Thyroid gland (tissue), 4 donors: ENCODE results near the gene TRIM71. TPM values are rescaled to one million over a fixed set of nuclear protein-coding genes. Genes with fewer than 3 reads are reported as not detected.

Experiments used
- DNase-seq, 2 donors: peaks; one replicate each; pipeline ENCODE4 v3.0.0-alpha.2; 2019
- H3K27ac ChIP-seq, 3 donors: fragments of 200-600 bp; sonication (generic); 1 replicate in 2 of 3; 2 replicates in 1 of 3; pipeline ENCODE4 v1.5.1; 2016 to 2019; ENCODE audit warnings: mild to moderate bottlenecking in 1 of 3, moderate library complexity in 1 of 3
- H3K27me3 ChIP-seq: fragments of 200-600 bp; sonication (generic); one replicate; pipeline ENCODE4 v1.5.1; 2019
- H3K36me3 ChIP-seq, 2 donors: fragments of 200-600 bp; sonication (generic); one replicate each; pipeline ENCODE4 v1.5.1; 2016 to 2019
- H3K4me1 ChIP-seq, 2 donors: fragments of 200-600 bp; sonication (generic); one replicate each; pipeline ENCODE4 v1.5.1; 2017 to 2019
- H3K4me3 ChIP-seq, 3 donors: fragments of 200-600 bp; sonication (generic); replicated peaks in 1 of 3; 1 replicate in 2 of 3; 2 replicates in 1 of 3; pipeline ENCODE4 v1.5.1; 2016; ENCODE audit warnings: mild to moderate bottlenecking in 1 of 3
- H3K9me3 ChIP-seq: fragments of 200-600 bp; sonication (generic); one replicate; pipeline ENCODE4 v1.5.1; 2017
- CTCF ChIP-seq, 6 experiments: fragments of 200-600 bp in 3 of 6; fragments of 450-650 bp in 3 of 6; sonication (generic) in 3 of 6; IDR thresholded peaks; one replicate each; pipeline ENCODE4 v1.5.1; 2016 to 2019; ENCODE audit warnings: antibody characterized with exemption in 6 of 6, mild to moderate bottlenecking in 2 of 6, inconsistent platforms in 1 of 6, moderate library complexity in 1 of 6
- POLR2A ChIP-seq, 2 donors: fragments of 450-650 bp; IDR thresholded peaks; one replicate each; pipeline ENCODE4 v1.6.1; 2017; ENCODE audit warnings: antibody characterized with exemption in 2 of 2, mild to moderate bottlenecking in 2 of 2, moderate library complexity in 1 of 2
- WGBS, 2 donors: methylation state at CpG; one replicate each; pipeline ENCODE4 v1.1.5; 2017; 5-methylcytosine and 5-hydroxymethylcytosine counted together
- intact Hi-C: fragments of 100-400 bp; cut with DNase I; formaldehyde crosslinking; loops from one replicate; pipeline ENCODE4 v1.15.1; 2023
- total RNA-seq, 4 donors: library from RNA; depleted of rRNA; stranded (reverse); fragments of >200 nt; gene quantifications; one replicate each; pipeline ENCODE4 v1.2.3, GENCODE V29; 2016

The TRIM71 gene
- total RNA-seq, 4 donors from 2014 or later, result under 0.01 to 0.15 (median 0.13) TPM; not detected in 1

GRCh38 chr3:32867954-32868353 lies 50.2 kb downstream of the TRIM71 start:
- H3K27ac ChIP-seq, result no peak overlapping the region
- 94 to 95% methylated on average over 5 of the region's 5 CpGs for WGBS, 2 donors
- no peak overlapping the region for H3K4me3 ChIP-seq
- no peaks in the 10 kb centered on the region for H3K9me3 ChIP-seq
- no peaks in the 10 kb centered on the region for H3K36me3 ChIP-seq
- TF ChIP-seq POLR2A (IDR thresholded peaks at IDR 0.05), result no peak
- H3K4me1 ChIP-seq, result peaks cover 5 to 8% of the 10 kb centered on the region in 2 donors
- no peak for DNase-seq
- no peaks in the 10 kb centered on the region for H3K27me3 ChIP-seq
- intact Hi-C loops, result no loop called here

- intact Hi-C loops, result no loop called here
- Histone ChIP-seq H3K4me3 (no peak overlapping the region), H3K9me3 (no peaks in the 10 kb centered on the region), H3K27ac (no peak overlapping the region), H3K27me3 (no peaks in the 10 kb centered on the region), H3K36me3 (no peaks in the 10 kb centered on the region), H3K4me1 (peaks cover 13 to 15% of the 10 kb centered on the region in 2 donors)
- DNase-seq, result no peak
- 88 to 90% methylated on average over 7 of the region's 7 CpGs for WGBS, 2 donors
- TF ChIP-seq CTCF (IDR thresholded peaks at IDR 0.05) (no peak), POLR2A (IDR thresholded peaks at IDR 0.05) (no peak)
Observed at GRCh38 chr3:32868719-32869512, 51.1 kb downstream of the TRIM71 start.

- Histone ChIP-seq H3K9me3 (no peaks in the 10 kb centered on the region), H3K27me3 (no peaks in the 10 kb centered on the region), H3K4me1 (peaks cover 13 to 18% of the 10 kb centered on the region in 2 donors), H3K4me3 (no peak overlapping the region), H3K27ac (no peak overlapping the region), H3K36me3 (no peaks in the 10 kb centered on the region)
- intact Hi-C loops, result no loop called here
- no peak for DNase-seq
- TF ChIP-seq POLR2A (IDR thresholded peaks at IDR 0.05) (no peak), CTCF (IDR thresholded peaks at IDR 0.05) (no peak)
- 84 to 85% methylated on average over 15 of the region's 15 CpGs for WGBS, 2 donors
Observed at GRCh38 chr3:32869513-32870047, 51.8 kb downstream of the TRIM71 start.

- H3K27ac ChIP-seq, result no peak overlapping the region
- TF ChIP-seq POLR2A (IDR thresholded peaks at IDR 0.05), result no peak
- no peak for TF ChIP-seq CTCF (IDR thresholded peaks at IDR 0.05)
- H3K36me3 ChIP-seq, result no peaks in the 10 kb centered on the region
- no peak overlapping the region for H3K4me3 ChIP-seq
- 64 to 79% methylated on average over 10 of the region's 10 CpGs for WGBS, 2 donors
- DNase-seq, result peak in 1 of 2 donors; percentile 6
- intact Hi-C loops, result no loop called here
- peaks cover 13 to 18% of the 10 kb centered on the region in 2 donors for H3K4me1 ChIP-seq
- H3K27me3 ChIP-seq, result no peaks in the 10 kb centered on the region
- no peaks in the 10 kb centered on the region for H3K9me3 ChIP-seq
Observed at GRCh38 chr3:32870373-32871095, 52.7 kb downstream of the TRIM71 start.

- intact Hi-C loops, result no loop called here
- Histone ChIP-seq H3K4me1 (peaks cover 13 to 18% of the 10 kb centered on the region in 2 donors), H3K4me3 (no peak overlapping the region), H3K27ac (no peak overlapping the region), H3K27me3 (no peaks in the 10 kb centered on the region), H3K36me3 (no peaks in the 10 kb centered on the region), H3K9me3 (no peaks in the 10 kb centered on the region)
- TF ChIP-seq CTCF (IDR thresholded peaks at IDR 0.05) (no peak), POLR2A (IDR thresholded peaks at IDR 0.05) (no peak)
- DNase-seq, result no peak
- WGBS, 2 donors, result 89 to 90% methylated on average over 7 of the region's 7 CpGs
Observed at GRCh38 chr3:32871273-32871672, 53.5 kb downstream of the TRIM71 start.
